Thyroid gland (tissue), 4 donors: Measurements from ENCODE around the gene ARID4B. TPM values are rescaled to one million over a fixed set of nuclear protein-coding genes. Genes with fewer than 3 reads are reported as not detected.
A peak's percentile ranks its signal among the peaks of the same experiment; 100 is the strongest.

Source experiments
- DNase-seq, 2 donors: peaks; one replicate each; pipeline ENCODE4 v3.0.0-alpha.2; 2019
- H3K27ac ChIP-seq, 3 donors: fragments of 200-600 bp; sonication (generic); 1 replicate in 2 of 3; 2 replicates in 1 of 3; pipeline ENCODE4 v1.5.1; 2016 to 2019; ENCODE audit warnings: mild to moderate bottlenecking in 1 of 3, moderate library complexity in 1 of 3
- H3K27me3 ChIP-seq: fragments of 200-600 bp; sonication (generic); one replicate; pipeline ENCODE4 v1.5.1; 2019
- H3K36me3 ChIP-seq, 2 donors: fragments of 200-600 bp; sonication (generic); one replicate each; pipeline ENCODE4 v1.5.1; 2016 to 2019
- H3K4me1 ChIP-seq, 2 donors: fragments of 200-600 bp; sonication (generic); one replicate each; pipeline ENCODE4 v1.5.1; 2017 to 2019
- H3K4me3 ChIP-seq, 3 donors: fragments of 200-600 bp; sonication (generic); replicated peaks in 1 of 3; 1 replicate in 2 of 3; 2 replicates in 1 of 3; pipeline ENCODE4 v1.5.1; 2016; ENCODE audit warnings: mild to moderate bottlenecking in 1 of 3
- H3K9me3 ChIP-seq: fragments of 200-600 bp; sonication (generic); one replicate; pipeline ENCODE4 v1.5.1; 2017
- POLR2A ChIP-seq, 2 donors: fragments of 450-650 bp; IDR thresholded peaks; one replicate each; pipeline ENCODE4 v1.6.1; 2017; ENCODE audit warnings: antibody characterized with exemption in 2 of 2, mild to moderate bottlenecking in 2 of 2, moderate library complexity in 1 of 2
- WGBS, 2 donors: methylation state at CpG; one replicate each; pipeline ENCODE4 v1.1.5; 2017; 5-methylcytosine and 5-hydroxymethylcytosine counted together
- intact Hi-C: fragments of 100-400 bp; cut with DNase I; formaldehyde crosslinking; loops from one replicate; pipeline ENCODE4 v1.15.1; 2023
- total RNA-seq, 4 donors: library from RNA; depleted of rRNA; stranded (reverse); fragments of >200 nt; gene quantifications; one replicate each; pipeline ENCODE4 v1.2.3, GENCODE V29; 2016
- TF ChIP-seq, protein P1 (sequence below), 6 experiments: fragments of 200-600 bp in 3 of 6; fragments of 450-650 bp in 3 of 6; sonication (generic) in 3 of 6; IDR thresholded peaks; one replicate each; pipeline ENCODE4 v1.5.1; 2016 to 2019; ENCODE audit warnings: antibody characterized with exemption in 6 of 6, mild to moderate bottlenecking in 2 of 6, inconsistent platforms in 1 of 6, moderate library complexity in 1 of 6

ARID4B gene
- total RNA-seq, 4 donors from 2014 or later, result 49.0 to 65.4 (median 52.5) TPM

DNA sequence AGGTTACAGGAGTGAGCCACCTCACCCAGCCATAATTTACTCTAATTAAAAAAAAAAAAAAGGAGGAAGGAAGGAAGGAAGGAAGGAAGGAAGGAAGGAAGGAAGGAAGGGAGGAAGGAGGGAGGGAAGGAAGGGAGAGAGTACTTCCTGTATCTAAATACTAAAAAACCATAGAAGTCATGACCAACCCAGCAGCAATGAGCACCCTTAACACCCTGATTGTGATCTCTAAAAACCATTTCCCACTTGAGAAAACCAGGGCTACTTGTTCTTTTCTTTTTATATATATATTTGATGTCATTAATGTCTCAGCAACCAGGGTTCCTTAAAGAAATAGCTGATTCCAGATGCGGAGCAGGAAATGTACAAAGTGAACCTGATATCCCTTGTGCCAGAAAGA, 31.2 kb downstream of the ARID4B start:
- no peak for TF ChIP-seq POLR2A (IDR thresholded peaks at IDR 0.05)
- TF ChIP-seq, protein P1, sequence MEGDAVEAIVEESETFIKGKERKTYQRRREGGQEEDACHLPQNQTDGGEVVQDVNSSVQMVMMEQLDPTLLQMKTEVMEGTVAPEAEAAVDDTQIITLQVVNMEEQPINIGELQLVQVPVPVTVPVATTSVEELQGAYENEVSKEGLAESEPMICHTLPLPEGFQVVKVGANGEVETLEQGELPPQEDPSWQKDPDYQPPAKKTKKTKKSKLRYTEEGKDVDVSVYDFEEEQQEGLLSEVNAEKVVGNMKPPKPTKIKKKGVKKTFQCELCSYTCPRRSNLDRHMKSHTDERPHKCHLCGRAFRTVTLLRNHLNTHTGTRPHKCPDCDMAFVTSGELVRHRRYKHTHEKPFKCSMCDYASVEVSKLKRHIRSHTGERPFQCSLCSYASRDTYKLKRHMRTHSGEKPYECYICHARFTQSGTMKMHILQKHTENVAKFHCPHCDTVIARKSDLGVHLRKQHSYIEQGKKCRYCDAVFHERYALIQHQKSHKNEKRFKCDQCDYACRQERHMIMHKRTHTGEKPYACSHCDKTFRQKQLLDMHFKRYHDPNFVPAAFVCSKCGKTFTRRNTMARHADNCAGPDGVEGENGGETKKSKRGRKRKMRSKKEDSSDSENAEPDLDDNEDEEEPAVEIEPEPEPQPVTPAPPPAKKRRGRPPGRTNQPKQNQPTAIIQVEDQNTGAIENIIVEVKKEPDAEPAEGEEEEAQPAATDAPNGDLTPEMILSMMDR (IDR thresholded peaks at IDR 0.05), result no peak
- Histone ChIP-seq H3K36me3 (no peaks in the 10 kb centered on the region), H3K27ac (peak overlapping the region; percentile 73 to 83 (median 78)), H3K4me3 (no peak overlapping the region), H3K9me3 (no peaks in the 10 kb centered on the region), H3K4me1 (peaks cover 19% of the 10 kb centered on the region in 2 donors), H3K27me3 (no peaks in the 10 kb centered on the region)
- intact Hi-C loops, result no loop called here
- 96 to 98% methylated on average over 1 of the region's 1 CpG for WGBS, 2 donors
- no peak for DNase-seq

DNA sequence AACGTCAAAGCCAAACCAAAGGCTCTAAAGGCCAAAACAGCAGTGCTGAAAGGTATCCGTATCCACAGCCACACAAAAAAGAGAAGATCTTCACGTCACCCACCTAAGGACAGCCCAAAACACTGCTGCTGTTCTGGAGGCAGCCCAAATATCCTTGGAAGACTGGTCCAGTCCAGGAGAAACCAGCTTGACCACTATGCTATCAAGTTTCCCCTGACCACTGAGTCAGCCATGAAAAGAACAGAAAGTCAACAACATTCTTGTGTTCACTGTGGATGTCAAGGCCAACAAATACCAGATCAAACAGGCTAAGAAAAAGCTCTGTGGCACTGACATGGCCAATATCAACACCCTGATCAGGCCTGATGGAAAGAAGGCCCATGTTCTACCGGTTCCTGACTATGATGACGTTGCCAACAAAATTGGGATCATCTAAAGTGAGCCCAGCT, 32.1 kb downstream of the ARID4B start:
- intact Hi-C loops, result no loop called here
- 61 to 74% methylated on average over 5 of the region's 5 CpGs for WGBS, 2 donors
- no peaks in the 10 kb centered on the region for H3K27me3 ChIP-seq
- no peak overlapping the region for H3K4me3 ChIP-seq
- TF ChIP-seq, protein P1 (IDR thresholded peaks at IDR 0.05), result no peak
- TF ChIP-seq POLR2A (IDR thresholded peaks at IDR 0.05), result no peak
- peak; percentile 66 to 72 for DNase-seq
- H3K9me3 ChIP-seq, result no peaks in the 10 kb centered on the region
- peak overlapping the region; percentile 73 to 83 (median 78) for H3K27ac ChIP-seq
- peaks cover 21% of the 10 kb centered on the region in 2 donors for H3K4me1 ChIP-seq
- H3K36me3 ChIP-seq, result no peaks in the 10 kb centered on the region

DNA sequence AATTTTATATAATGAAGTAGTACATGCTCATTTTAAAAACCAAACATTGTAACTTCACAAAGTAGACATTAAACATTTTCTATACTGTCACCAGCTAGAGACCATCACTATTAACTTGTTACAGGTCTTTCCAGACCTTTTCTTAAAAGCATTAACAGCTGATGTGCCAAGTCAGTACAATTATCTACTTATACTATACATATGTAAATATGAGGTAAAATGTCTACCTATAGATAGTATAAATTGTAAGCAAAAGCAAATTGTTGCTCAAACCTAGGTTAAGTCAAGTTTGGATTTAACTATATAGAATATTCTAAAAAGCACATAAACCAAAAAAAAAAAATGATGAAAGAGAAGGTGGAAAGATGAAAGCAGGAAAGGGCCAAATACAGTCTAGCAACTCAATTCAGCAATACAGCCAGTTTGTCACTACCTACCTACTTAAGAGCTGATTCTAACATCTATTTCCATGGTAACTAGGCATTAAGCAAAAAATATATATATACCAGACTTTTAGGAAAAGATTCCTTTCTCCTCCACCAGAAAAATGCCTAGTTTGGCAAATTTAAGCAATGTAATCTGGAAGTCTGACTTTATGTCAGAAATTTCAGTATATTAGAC, 34.5 kb downstream of the ARID4B start:
- intact Hi-C loops, result no loop called here
- no peaks in the 10 kb centered on the region for H3K36me3 ChIP-seq
- H3K4me3 ChIP-seq, result no peak overlapping the region
- H3K4me1 ChIP-seq, result peaks cover 18 to 26% of the 10 kb centered on the region in 2 donors
- no peaks in the 10 kb centered on the region for H3K27me3 ChIP-seq
- no peak overlapping the region for H3K27ac ChIP-seq
- H3K9me3 ChIP-seq, result no peaks in the 10 kb centered on the region
- TF ChIP-seq, protein P1 (IDR thresholded peaks at IDR 0.05), result no peak
- TF ChIP-seq POLR2A (IDR thresholded peaks at IDR 0.05), result no peak
- DNase-seq, result no peak

DNA sequence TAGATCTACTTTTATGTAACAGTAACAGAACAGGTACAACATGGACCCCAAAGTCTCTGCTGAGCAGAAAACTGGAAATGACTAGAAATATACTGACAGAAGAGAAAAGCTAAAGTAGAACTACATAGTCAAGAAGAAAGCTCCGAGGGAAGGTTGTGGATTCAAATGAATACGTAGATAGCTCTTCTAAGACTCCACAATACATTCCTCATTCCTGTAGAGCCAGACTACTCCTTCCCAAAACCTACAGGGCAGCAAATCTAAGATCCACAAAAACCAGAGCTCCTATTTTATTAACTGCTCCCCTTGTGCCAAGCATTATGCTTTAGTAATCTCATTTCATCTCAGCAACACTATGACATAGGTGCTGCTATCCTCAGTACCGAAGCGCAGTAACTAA, 35.2 kb downstream of the ARID4B start:
- TF ChIP-seq, protein P1 (IDR thresholded peaks at IDR 0.05), result no peak
- TF ChIP-seq POLR2A (IDR thresholded peaks at IDR 0.05), result no peak
- 93 to 94% methylated on average over 4 of the region's 4 CpGs for WGBS, 2 donors
- no peak overlapping the region for H3K4me3 ChIP-seq
- no peak overlapping the region for H3K27ac ChIP-seq
- intact Hi-C loops, result no loop called here
- DNase-seq, result no peak
- no peaks in the 10 kb centered on the region for H3K9me3 ChIP-seq
- H3K36me3 ChIP-seq, result no peaks in the 10 kb centered on the region
- peaks cover 18 to 28% of the 10 kb centered on the region in 2 donors for H3K4me1 ChIP-seq
- no peaks in the 10 kb centered on the region for H3K27me3 ChIP-seq

DNA sequence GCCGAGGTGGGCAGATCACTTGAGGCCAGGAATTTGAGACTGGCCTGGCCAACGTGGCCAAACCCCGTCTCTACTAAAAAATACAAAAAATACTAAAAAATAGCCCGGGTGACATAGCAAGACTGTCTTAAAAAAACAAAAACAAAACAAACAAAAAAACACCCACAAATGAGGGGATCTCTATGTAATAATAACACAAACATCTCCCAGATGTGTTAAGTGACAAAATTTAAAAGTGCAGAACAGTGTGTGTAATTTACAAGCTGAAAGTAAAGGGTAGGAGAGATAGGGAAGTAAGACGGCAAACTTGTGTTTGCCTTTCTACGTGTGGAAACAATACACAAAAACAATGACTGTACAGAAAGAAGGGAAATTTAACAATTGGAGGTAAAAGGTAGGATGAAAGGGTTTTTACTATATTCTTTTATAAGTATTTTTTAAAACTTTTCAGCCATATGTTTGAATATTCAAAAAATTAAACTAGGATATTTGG, 36.3 kb downstream of the ARID4B start:
- no peak for DNase-seq
- H3K36me3 ChIP-seq, result no peaks in the 10 kb centered on the region
- H3K9me3 ChIP-seq, result no peaks in the 10 kb centered on the region
- TF ChIP-seq POLR2A (IDR thresholded peaks at IDR 0.05), result no peak
- TF ChIP-seq, protein P1 (IDR thresholded peaks at IDR 0.05), result no peak
- WGBS, 2 donors, result 73 to 76% methylated on average over 6 of the region's 6 CpGs
- H3K4me1 ChIP-seq, result peaks cover 18 to 28% of the 10 kb centered on the region in 2 donors
- no peak overlapping the region for H3K27ac ChIP-seq
- intact Hi-C loops, result no loop called here
- H3K27me3 ChIP-seq, result no peaks in the 10 kb centered on the region
- H3K4me3 ChIP-seq, result no peak overlapping the region
